Activated T-cell treated with anti-CD3 and anti-CD28 coated beads, Interleukin-2, amount 50 U/mL, for 72 hours (primary cell): ENCODE measurements around the gene NT5C. TPM values are rescaled to one million over a fixed set of nuclear protein-coding genes. Genes with fewer than 3 reads are reported as not detected.
A peak's percentile ranks its signal among the peaks of the same experiment; 100 is the strongest.

ENCODE experiments used
- ATAC-seq, 2 donors: fragments of 150-1000 bp; cut with Tn5 transposase; replicated peaks in 1 of 2; 2 replicates each; pipeline ENCODE4 v1.10.0; 2021; ENCODE audit warnings: moderate library complexity in 2 of 2, mild to moderate bottlenecking in 1 of 2
- DNase-seq, 2 donors: peaks; one replicate each; pipeline ENCODE4 v3.0.0; 2021 to 2022; ENCODE audit warnings: mixed read lengths in 1 of 2
- H3K27ac Mint-ChIP-seq: one replicate; pipeline ENCODE4 v1.8.0; 2022; ENCODE audit warnings: mild to moderate bottlenecking, moderate library complexity, mixed read lengths
- H3K27me3 Mint-ChIP-seq: one replicate; pipeline ENCODE4 v1.8.0; 2022; ENCODE audit warnings: low read depth, mixed read lengths
- H3K36me3 Mint-ChIP-seq, 2 donors: one replicate each; pipeline ENCODE4 v1.8.0; 2022; ENCODE audit warnings: mixed read lengths in 2 of 2, mild to moderate bottlenecking in 1 of 2; ENCODE audit not compliant: insufficient read depth in 2 of 2
- H3K4me1 Mint-ChIP-seq: one replicate; pipeline ENCODE4 v1.8.0; 2022; ENCODE audit warnings: low read depth, mixed read lengths
- H3K4me3 Mint-ChIP-seq, 2 donors: one replicate each; pipeline ENCODE4 v1.8.0; 2022; ENCODE audit warnings: mild to moderate bottlenecking in 2 of 2, mixed read lengths in 2 of 2, moderate library complexity in 2 of 2
- H3K9me3 Mint-ChIP-seq, 2 donors: one replicate each; pipeline ENCODE4 v1.8.0; 2022; ENCODE audit warnings: mixed read lengths in 2 of 2
- total RNA-seq, 2 donors: library from RNA; stranded (reverse); gene quantifications; one replicate each; pipeline ENCODE4 v1.2.3, GENCODE V29; 2022

NT5C gene
- total RNA-seq, 2 donors from 2014 or later = 56.5 to 65.9 TPM

DNA sequence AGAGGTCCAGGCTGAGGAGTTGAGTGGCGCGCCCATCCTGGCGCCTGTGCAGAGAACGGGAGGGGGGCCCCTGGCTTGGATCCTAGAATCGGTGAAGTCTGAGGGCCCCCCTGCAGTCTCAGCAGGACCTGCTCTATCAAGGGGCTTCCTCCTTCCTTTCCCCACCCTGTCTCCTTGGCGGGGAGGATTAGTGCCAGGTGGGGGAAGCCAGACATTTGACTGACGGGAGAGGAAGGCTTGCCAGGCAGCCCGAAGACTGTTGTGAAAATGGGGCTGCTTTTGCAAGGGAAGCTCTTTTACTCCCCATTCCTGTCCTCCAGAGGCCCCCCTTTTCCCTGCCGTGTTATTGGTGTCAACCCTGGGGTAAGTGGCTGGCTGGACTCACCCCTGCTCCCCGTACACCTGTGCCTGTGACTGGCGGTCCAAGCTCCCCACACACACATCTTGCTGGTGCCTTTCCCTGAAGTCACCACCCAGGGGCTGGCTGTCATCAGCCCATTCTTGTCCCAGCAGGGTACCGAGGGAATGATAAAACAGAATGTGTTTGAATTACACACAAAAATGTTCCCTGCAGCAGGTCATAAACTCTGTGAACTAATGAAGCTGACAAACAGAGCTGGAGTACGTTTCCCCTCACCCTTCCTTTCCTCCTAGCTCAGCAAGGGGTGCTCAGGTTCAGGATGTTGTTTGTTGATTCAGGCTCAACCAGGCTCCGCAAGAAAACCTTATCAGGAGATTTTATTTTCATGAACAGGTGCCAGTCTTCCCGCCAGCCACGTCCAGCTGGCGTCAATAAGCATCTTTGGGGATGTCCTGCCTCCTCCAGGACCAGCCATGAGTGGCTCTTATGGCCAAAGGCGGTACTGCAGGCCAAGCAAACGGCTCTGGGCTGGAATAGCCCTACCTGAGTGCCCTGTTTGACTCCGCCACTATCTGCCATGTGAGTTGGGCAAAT, 26.1 kb downstream of the NT5C start:
- H3K36me3 Mint-ChIP-seq = peaks cover 0 to 2% of the 10 kb centered on the region in 2 donors
- H3K27ac Mint-ChIP-seq = no peak overlapping the region
- no peaks in the 10 kb centered on the region for H3K9me3 Mint-ChIP-seq
- H3K4me3 Mint-ChIP-seq = no peak overlapping the region
- peak in 1 of 2 donors; percentile 41 for DNase-seq
- peaks cover 16% of the 10 kb centered on the region for H3K4me1 Mint-ChIP-seq
- H3K27me3 Mint-ChIP-seq = no peaks in the 10 kb centered on the region
- ATAC-seq = no peak

DNA sequence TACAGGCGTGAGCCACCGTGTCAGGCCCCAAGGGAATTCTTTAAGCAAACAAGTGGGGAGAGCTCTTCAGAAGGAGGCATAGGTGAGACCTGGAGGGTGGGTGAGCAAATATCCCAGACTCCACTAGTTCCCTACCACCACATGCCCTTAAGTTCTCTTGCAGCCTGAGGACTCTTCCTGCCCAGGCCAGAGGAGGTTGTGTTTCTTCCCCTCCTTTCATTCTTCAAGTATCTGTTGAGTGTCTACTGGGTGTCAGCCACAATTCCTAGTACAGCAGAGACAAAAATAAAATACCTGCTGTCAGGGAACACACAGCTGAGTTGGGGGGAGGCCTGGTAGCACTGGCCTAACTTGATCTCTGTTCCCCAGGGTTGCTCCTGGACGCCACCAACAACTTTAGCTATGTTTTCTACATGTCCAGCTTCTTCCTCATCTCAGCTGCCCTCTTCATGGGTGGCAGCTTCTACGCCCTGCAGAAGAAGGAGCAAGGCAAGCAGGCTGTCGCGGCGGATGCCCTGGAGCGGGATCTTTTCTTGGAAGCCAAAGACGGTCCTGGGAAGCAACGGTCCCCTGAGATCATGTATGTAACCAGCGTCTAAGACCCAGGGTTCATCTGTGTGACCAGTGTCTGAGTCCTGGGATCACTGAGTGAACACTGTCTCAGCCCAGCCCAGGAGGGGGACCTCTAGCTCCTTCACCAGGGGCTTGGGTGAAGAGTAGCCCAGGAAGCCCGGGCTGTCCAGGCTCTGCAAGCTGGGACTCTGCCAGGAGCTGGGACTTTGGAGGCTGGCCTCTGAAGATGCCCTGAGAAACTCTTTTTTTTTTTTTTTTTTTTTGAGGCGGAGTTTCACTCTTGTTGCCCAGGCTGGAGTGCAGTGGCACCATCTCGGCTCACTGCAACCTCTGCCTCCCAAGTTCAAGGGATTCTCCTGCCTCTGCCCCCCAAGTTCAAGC, 27.7 kb downstream of the NT5C start:
- ATAC-seq = no peak

DNA sequence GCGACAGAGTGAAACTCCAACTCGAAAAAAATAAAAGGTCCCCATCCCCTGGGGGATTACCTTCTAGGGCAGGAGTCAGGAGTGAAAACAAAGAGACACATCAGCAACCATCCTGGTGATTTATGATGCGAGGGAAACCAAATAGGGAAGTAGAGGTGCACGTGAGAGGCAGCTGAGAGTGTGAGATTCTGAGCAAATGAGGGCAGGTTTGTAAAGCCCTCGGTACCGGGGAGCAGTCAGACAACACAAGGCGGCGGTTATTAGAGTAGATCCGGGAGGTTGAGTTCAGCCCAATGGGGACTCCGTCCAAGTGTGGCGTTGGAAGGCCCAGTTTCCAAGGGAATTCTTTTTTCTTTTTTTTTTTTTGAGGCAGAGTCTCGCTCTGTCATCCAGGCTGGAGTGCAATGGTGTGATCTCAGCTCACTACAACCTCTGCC, 29.1 kb downstream of the NT5C start:
- H3K27me3 Mint-ChIP-seq = no peaks in the 10 kb centered on the region
- no peaks in the 10 kb centered on the region for H3K9me3 Mint-ChIP-seq
- H3K36me3 Mint-ChIP-seq = no peaks in the 10 kb centered on the region
- ATAC-seq (no peak), DNase-seq (no peak)
- H3K4me3 Mint-ChIP-seq = no peak overlapping the region
- no peak overlapping the region for H3K27ac Mint-ChIP-seq
- peaks cover 6% of the 10 kb centered on the region for H3K4me1 Mint-ChIP-seq

More for the DNA sequence above, 27.7 kb downstream of the NT5C start:
- no peaks in the 10 kb centered on the region for H3K27me3 Mint-ChIP-seq
- no peak overlapping the region for H3K27ac Mint-ChIP-seq
- no peak overlapping the region for H3K4me3 Mint-ChIP-seq
- H3K4me1 Mint-ChIP-seq = peaks cover 12% of the 10 kb centered on the region
- no peak for DNase-seq
- no peaks in the 10 kb centered on the region for H3K9me3 Mint-ChIP-seq
- H3K36me3 Mint-ChIP-seq = no peaks in the 10 kb centered on the region

DNA sequence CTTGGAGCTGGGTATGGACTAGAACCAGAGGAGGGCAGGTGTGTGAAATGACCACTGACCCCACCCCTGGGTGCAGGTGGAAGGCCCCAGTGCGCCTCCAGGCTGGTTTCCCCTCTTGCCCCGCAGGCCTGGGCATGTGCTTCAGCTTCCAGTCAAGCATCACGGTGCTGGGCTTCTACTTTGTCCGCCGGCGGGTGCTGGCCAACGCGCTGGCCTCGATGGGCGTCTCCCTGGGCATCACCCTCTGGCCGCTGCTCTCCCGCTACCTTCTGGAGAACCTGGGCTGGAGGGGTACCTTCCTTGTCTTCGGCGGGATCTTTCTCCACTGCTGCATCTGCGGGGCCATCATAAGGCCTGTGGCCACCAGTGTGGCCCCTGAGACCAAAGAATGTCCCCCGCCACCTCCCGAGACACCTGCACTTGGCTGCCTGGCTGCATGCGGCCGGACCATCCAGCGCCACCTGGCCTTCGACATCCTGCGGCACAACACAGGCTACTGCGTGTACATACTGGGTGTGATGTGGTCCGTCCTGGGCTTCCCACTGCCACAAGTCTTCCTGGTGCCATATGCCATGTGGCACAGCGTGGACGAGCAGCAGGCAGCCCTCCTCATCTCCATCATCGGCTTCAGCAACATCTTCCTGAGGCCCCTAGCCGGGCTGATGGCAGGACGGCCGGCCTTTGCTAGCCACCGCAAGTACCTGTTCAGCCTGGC, 31.5 kb downstream of the NT5C start:
- H3K36me3 Mint-ChIP-seq = no peaks in the 10 kb centered on the region
- no peak overlapping the region for H3K4me3 Mint-ChIP-seq
- no peak for DNase-seq
- peaks cover 6% of the 10 kb centered on the region for H3K4me1 Mint-ChIP-seq
- no peak overlapping the region for H3K27ac Mint-ChIP-seq
- no peak for ATAC-seq
- no peaks in the 10 kb centered on the region for H3K9me3 Mint-ChIP-seq
- no peaks in the 10 kb centered on the region for H3K27me3 Mint-ChIP-seq

DNA sequence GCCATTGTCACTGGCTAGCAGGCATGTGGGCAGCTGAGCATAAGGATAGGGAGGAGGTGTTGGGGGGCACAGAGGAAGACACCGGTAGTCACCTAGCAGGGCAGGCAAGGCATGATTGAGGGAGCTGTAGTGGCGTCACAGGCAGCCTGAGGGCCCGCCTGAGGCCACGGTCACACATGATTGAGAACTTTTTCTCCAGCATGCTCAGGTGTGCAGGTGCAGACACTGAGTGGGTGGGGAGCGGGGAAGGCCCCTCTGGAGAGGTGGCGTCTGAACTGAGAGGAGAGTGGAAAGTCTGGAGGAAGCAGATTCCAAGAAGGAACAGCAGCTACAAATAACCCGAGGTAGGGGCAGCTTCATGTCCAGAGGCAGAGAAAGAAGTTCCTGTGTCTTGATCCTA, 32.7 kb downstream of the NT5C start:
- DNase-seq = no peak
- no peak overlapping the region for H3K4me3 Mint-ChIP-seq
- H3K36me3 Mint-ChIP-seq = no peaks in the 10 kb centered on the region
- no peak for ATAC-seq
- H3K4me1 Mint-ChIP-seq = peaks cover 6% of the 10 kb centered on the region
- H3K9me3 Mint-ChIP-seq = no peaks in the 10 kb centered on the region
- H3K27me3 Mint-ChIP-seq = no peaks in the 10 kb centered on the region
- H3K27ac Mint-ChIP-seq = no peak overlapping the region

DNA sequence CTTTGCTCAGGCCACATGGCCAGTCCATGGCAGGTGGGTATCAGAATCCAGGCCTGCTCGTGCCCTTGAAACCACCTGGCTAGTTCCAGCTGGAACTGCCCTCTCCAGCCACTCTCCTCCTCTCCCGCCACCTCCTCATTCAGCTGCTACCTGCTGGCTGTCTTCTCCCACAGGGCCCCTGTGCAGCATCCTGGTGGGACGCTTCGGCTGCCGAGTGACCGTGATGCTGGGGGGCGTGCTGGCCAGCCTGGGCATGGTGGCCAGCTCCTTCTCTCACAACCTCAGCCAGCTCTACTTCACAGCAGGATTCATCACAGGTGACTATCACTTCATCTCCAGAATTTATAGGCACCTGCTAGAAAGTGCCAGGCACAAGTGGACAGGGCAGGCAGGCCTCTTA, 33.7 kb downstream of the NT5C start:
- H3K36me3 Mint-ChIP-seq = no peaks in the 10 kb centered on the region
- H3K4me1 Mint-ChIP-seq = peaks cover 6% of the 10 kb centered on the region
- ATAC-seq (no peak), DNase-seq (no peak)
- no peak overlapping the region for H3K4me3 Mint-ChIP-seq
- no peak overlapping the region for H3K27ac Mint-ChIP-seq
- no peaks in the 10 kb centered on the region for H3K27me3 Mint-ChIP-seq
- H3K9me3 Mint-ChIP-seq = no peaks in the 10 kb centered on the region

DNA sequence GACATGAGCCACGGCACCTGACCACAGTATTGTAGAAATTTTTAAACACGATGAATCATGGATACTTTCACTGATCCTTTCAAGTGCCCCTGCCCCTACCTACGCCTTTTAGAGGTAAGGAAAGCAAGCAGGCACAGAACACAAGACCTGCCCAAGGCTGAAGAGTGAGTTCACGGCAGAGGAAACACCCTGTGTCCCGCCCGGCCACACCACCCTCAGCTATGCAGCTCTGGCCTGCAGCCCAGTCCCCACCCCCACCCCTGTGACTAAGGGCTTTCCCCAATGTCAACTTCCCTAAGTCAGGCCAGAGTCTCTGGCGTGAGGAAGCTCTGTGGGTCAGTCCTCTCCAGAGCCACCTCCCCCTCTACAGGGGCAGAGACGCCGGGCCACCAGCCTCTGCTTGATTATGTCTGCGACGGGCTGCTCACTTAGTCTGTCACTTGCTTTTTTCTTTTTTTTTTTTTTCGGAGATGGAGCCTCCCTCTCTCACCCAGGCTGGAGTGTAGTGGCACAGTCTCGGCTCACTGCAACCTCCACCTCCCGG, 35.4 kb downstream of the NT5C start:
- Mint-ChIP-seq H3K4me1 (peaks cover 12% of the 10 kb centered on the region), H3K27ac (no peak overlapping the region), H3K9me3 (no peaks in the 10 kb centered on the region), H3K27me3 (no peaks in the 10 kb centered on the region), H3K36me3 (no peaks in the 10 kb centered on the region), H3K4me3 (no peak overlapping the region)
- ATAC-seq = no peak
- DNase-seq = no peak

DNA sequence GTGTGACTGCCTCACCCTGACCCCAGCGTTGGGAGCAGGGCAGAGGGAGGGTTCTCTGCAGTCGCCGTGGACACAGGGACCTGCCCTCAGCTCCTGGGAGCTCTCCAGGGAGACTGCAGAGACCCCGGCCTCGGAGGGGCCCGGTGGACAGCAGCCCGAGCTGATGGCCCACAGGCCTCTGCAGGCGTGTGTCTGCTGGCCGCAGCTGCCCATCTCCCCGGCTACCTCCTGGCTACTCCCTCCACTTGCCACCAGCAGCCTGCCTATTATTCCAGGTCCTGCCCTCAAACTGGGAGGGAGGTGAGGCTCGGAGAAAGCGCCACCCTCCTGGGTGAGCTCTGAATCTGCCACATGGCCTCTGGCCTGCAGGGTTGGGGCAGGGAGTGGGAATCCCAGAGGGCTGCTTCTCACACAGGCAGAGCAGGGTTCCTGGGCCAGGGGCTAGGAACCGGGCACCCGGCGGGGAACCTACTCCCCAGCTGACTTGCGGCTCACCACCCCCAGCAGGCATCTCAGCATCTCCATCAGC, 36.6 kb downstream of the NT5C start:
- DNase-seq (no peak), ATAC-seq (no peak)
- Mint-ChIP-seq H3K4me1 (peaks cover 21% of the 10 kb centered on the region), H3K27ac (no peak overlapping the region), H3K4me3 (no peak overlapping the region), H3K27me3 (no peaks in the 10 kb centered on the region), H3K9me3 (no peaks in the 10 kb centered on the region), H3K36me3 (no peaks in the 10 kb centered on the region)

DNA sequence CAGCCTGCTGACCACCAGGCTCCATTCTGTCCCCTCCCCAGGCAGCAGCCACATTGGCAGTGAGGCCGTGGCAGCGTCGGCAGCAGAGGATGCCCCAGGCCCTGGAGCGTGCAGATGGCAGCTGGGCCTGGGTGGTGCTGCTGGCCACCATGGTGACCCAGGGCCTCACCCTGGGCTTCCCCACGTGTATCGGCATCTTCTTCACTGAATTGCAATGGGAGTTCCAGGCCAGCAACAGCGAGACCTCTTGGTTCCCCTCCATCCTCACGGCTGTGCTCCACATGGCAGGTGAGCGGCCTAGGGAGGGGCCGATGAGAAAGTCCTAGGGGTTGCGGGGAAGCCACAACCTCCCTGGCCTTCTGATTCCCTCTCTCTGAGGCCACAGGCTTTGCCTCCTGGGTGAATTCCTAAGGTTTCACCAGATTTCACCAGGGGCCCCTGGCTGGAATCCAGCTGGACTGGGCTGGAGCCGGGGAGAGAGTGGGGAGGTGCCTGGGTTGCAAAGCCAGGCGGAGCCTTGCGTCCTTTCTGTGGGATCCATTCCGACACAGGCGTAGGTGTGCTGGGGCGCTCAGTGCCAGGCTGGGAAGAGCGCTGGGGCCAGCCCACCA, 37.9 kb downstream of the NT5C start:
- Mint-ChIP-seq H3K27me3 (no peaks in the 10 kb centered on the region), H3K4me3 (no peak overlapping the region), H3K9me3 (no peaks in the 10 kb centered on the region), H3K36me3 (no peaks in the 10 kb centered on the region), H3K27ac (no peak overlapping the region), H3K4me1 (peaks cover 34% of the 10 kb centered on the region)
- DNase-seq (no peak), ATAC-seq (no peak)

DNA sequence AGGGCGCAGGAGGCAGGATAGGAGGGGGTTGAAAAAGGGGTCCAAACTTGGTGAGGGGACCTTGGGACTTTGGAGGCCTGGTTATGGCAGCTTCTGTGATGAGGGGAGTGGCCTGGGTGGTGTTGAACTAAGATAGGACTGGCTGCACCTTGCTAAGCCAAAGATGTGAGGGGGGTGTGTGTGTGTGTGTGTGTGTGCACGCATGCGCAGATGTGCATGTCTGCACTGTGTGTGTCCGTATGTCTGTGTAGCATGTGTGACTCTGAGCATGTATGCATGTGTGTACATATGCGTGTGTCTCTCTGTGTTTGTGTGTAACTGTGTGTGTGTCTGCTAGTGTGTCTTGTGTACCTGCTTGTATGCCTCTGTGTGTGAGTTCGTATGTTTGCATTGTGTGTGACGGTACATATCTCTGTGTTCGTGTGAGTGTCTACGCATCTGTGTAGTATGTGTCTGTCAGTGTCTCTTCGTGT, 39.7 kb downstream of the NT5C start:
- no peaks in the 10 kb centered on the region for H3K27me3 Mint-ChIP-seq
- no peak for DNase-seq
- no peaks in the 10 kb centered on the region for H3K36me3 Mint-ChIP-seq
- no peak for ATAC-seq
- no peaks in the 10 kb centered on the region for H3K9me3 Mint-ChIP-seq
- no peak overlapping the region for H3K27ac Mint-ChIP-seq
- H3K4me1 Mint-ChIP-seq = peaks cover 43% of the 10 kb centered on the region
- H3K4me3 Mint-ChIP-seq = no peak overlapping the region

DNA sequence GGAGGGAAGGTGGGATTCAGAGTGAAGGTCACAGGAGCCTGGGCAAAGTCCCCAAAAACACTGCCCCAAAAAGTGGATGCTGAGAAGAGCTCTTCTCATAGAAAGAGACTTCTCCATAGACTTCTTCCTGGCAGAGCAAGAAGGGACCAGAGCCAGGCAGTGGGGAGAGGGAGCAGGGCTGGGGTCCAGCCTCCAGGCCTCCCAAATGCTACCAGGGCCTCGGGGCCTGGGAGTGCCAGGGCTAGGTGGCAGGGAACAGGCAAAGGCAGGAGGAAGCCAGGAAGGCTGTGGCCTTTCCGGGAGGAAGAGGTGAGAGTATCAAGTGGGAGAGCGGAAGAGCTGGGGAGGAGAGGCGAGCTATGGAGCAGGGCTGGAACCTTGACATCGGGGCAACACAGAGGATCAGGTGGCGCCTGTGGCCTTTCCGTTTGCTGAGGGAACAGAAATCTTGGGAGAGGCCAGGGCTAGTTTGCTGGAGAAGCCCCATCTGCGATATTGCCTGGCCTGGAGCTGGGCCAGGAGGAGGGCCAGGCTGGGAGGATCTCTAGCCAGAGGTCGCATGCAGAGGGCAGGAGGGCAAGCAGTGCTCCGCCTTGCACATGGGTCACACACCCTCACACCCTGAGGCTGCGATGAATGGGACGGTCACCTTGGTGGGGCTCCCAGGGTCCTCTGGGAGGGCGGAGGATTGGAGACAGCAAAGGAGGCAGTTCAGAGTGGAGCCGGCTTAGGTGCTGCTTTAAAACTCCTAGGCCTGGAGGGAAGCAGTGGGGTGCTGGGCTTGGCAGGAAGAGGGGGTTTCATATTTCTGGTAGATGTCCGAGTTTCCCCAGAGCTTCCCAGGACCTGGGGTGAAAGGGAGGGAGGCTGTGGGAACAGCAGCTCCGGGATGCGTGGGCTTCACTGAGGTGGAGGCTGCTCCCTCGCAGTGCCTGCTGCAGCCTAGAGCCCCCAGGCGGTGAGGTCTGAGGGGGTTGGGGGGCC, 40.4 kb downstream of the NT5C start:
- H3K27ac Mint-ChIP-seq = peak overlapping the region; percentile 13
- no peak for DNase-seq
- no peaks in the 10 kb centered on the region for H3K36me3 Mint-ChIP-seq
- no peak overlapping the region for H3K4me3 Mint-ChIP-seq
- ATAC-seq = no peak
- H3K27me3 Mint-ChIP-seq = no peaks in the 10 kb centered on the region
- peaks cover 49% of the 10 kb centered on the region for H3K4me1 Mint-ChIP-seq
- no peaks in the 10 kb centered on the region for H3K9me3 Mint-ChIP-seq
